Liver (tissue), 3 donors: ENCODE measurements around the gene WSCD1.

Source experiments
- EGR1 ChIP-seq, 2 donors: IDR thresholded peaks; 2 replicates each; pipeline ENCODE4 v1.6.1; 2016 to 2018; ENCODE audit warnings: antibody characterized with exemption in 2 of 2, low read depth in 2 of 2
- TF ChIP-seq, protein P1 (sequence below): IDR thresholded peaks from 2 replicates; pipeline ENCODE4 v1.6.1; 2016; ENCODE audit warnings: antibody characterized with exemption, mild to moderate bottlenecking
- TF ChIP-seq, protein P2 (sequence below): IDR thresholded peaks from 2 replicates; pipeline ENCODE4 v1.6.1; 2016; ENCODE audit warnings: antibody characterized with exemption
- TF ChIP-seq, protein P3 (sequence below): fragments of 150-350 bp; IDR thresholded peaks from 2 replicates; pipeline ENCODE4 v1.5.1; 2017; ENCODE audit warnings: improper control_type of control experiment, low read depth, low read length; ENCODE audit not compliant: missing input control
- donor health status: healthy.
- donor health status: healthy.

DNA sequence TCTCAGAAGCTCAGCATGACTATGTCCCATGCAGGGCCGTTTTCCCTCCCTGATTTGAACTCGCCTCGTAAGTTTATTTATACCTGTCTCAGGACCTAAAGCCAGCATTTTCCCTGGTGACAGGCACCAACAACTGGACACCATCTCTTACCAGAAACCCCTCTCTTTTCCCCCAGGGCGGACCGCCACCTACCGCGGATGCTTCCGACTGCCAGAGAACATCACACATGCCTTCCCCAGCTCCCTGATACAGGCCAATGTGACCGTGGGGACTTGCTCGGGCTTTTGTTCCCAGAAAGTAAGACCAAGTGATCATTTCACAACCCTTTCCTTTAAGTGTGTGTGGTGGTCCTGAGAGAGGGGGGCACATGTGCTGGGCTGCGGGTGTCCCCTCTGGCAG, 24.7 kb downstream of the WSCD1 start:
- TF ChIP-seq, protein P1, sequence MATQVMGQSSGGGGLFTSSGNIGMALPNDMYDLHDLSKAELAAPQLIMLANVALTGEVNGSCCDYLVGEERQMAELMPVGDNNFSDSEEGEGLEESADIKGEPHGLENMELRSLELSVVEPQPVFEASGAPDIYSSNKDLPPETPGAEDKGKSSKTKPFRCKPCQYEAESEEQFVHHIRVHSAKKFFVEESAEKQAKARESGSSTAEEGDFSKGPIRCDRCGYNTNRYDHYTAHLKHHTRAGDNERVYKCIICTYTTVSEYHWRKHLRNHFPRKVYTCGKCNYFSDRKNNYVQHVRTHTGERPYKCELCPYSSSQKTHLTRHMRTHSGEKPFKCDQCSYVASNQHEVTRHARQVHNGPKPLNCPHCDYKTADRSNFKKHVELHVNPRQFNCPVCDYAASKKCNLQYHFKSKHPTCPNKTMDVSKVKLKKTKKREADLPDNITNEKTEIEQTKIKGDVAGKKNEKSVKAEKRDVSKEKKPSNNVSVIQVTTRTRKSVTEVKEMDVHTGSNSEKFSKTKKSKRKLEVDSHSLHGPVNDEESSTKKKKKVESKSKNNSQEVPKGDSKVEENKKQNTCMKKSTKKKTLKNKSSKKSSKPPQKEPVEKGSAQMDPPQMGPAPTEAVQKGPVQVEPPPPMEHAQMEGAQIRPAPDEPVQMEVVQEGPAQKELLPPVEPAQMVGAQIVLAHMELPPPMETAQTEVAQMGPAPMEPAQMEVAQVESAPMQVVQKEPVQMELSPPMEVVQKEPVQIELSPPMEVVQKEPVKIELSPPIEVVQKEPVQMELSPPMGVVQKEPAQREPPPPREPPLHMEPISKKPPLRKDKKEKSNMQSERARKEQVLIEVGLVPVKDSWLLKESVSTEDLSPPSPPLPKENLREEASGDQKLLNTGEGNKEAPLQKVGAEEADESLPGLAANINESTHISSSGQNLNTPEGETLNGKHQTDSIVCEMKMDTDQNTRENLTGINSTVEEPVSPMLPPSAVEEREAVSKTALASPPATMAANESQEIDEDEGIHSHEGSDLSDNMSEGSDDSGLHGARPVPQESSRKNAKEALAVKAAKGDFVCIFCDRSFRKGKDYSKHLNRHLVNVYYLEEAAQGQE, result no peak
- TF ChIP-seq, protein P2, sequence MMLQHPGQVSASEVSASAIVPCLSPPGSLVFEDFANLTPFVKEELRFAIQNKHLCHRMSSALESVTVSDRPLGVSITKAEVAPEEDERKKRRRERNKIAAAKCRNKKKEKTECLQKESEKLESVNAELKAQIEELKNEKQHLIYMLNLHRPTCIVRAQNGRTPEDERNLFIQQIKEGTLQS, result no peak
- TF ChIP-seq, protein P3, sequence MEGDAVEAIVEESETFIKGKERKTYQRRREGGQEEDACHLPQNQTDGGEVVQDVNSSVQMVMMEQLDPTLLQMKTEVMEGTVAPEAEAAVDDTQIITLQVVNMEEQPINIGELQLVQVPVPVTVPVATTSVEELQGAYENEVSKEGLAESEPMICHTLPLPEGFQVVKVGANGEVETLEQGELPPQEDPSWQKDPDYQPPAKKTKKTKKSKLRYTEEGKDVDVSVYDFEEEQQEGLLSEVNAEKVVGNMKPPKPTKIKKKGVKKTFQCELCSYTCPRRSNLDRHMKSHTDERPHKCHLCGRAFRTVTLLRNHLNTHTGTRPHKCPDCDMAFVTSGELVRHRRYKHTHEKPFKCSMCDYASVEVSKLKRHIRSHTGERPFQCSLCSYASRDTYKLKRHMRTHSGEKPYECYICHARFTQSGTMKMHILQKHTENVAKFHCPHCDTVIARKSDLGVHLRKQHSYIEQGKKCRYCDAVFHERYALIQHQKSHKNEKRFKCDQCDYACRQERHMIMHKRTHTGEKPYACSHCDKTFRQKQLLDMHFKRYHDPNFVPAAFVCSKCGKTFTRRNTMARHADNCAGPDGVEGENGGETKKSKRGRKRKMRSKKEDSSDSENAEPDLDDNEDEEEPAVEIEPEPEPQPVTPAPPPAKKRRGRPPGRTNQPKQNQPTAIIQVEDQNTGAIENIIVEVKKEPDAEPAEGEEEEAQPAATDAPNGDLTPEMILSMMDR, result no peak
- no peak for TF ChIP-seq EGR1 (IDR thresholded peaks at IDR 0.05; ENCODE audit: low read depth in 2 of 2)
